ENCODE data around the gene KY.

- TF ChIP-seq, protein P1, sequence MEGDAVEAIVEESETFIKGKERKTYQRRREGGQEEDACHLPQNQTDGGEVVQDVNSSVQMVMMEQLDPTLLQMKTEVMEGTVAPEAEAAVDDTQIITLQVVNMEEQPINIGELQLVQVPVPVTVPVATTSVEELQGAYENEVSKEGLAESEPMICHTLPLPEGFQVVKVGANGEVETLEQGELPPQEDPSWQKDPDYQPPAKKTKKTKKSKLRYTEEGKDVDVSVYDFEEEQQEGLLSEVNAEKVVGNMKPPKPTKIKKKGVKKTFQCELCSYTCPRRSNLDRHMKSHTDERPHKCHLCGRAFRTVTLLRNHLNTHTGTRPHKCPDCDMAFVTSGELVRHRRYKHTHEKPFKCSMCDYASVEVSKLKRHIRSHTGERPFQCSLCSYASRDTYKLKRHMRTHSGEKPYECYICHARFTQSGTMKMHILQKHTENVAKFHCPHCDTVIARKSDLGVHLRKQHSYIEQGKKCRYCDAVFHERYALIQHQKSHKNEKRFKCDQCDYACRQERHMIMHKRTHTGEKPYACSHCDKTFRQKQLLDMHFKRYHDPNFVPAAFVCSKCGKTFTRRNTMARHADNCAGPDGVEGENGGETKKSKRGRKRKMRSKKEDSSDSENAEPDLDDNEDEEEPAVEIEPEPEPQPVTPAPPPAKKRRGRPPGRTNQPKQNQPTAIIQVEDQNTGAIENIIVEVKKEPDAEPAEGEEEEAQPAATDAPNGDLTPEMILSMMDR (conservative IDR thresholded peaks at IDR 0.05; ENCODE audit: low read length) = no peak
- no peak for TF ChIP-seq EZH2phosphoT487 (IDR thresholded peaks at IDR 0.05; ENCODE audit: borderline replicate concordance, low read depth, low read length)
Measured at GRCh38 chr3:134576426-134576825, 74.4 kb downstream of the KY start.

Measured in OCI-LY7 (cell line).